Measurements from ENCODE around the gene TMEM212. TPM values are rescaled to one million over a fixed set of nuclear protein-coding genes. Genes with fewer than 3 reads are reported as not detected.

Gene TMEM212
- polyA plus RNA-seq, 2 donors, result not detected

Other genes starting within 250 kb of the TMEM212 start
- 10 to 100 TPM; 26.0 to 31.9 TPM for gene PLD1, start 32.9 kb upstream of the TMEM212 start, polyA plus RNA-seq
- gene FNDC3B, start 196.2 kb downstream of the TMEM212 start, polyA plus RNA-seq, result 1 to 10 TPM; 2.8 to 3.3 TPM

All from esophagus (tissue), 2 donors.